Keratinocyte (primary cell): Measurements from ENCODE around the gene CLEC16A. TPM values are rescaled to one million over a fixed set of nuclear protein-coding genes. Genes with fewer than 3 reads are reported as not detected.
"Not testable (repeated sequence)": the region's sequence is repeated elsewhere in the genome, so short reads cannot be mapped to it uniquely, and the experiment has no call there.

ENCODE experiments used
- DNase-seq: peaks from one replicate; pipeline ENCODE4 v3.0.0-alpha.2; 2011; ENCODE audit warnings: low read depth, missing footprints, low spot score
- FAIRE-seq: peaks from 2 replicates; lab custom pipeline; 2011; peaks lifted over from hg19 to GRCh38; lab: Jason Lieb, UNC
- H2AFZ ChIP-seq: 2 replicates; pipeline ENCODE4 v1.6.0; 2012; ENCODE audit warnings: low read length, control low read depth, inconsistent platforms; ENCODE audit not compliant: control insufficient read depth
- H3K27ac ChIP-seq: 2 replicates; pipeline ENCODE4 v1.5.1; 2011; ENCODE audit warnings: low read length; ENCODE audit not compliant: control insufficient read depth, insufficient read depth
- H3K27me3 ChIP-seq: 3 replicates; pipeline ENCODE4 v1.6.0; 2011; ENCODE audit warnings: low read length; ENCODE audit not compliant: control insufficient read depth, insufficient read depth; ENCODE audit errors: extremely low read depth
- H3K36me3 ChIP-seq, 2 experiments: 2 replicates in 1 of 2; 3 replicates in 1 of 2; pipeline ENCODE4 v1.5.1; 2011; ENCODE audit warnings: low read length in 2 of 2, mild to moderate bottlenecking in 1 of 2; ENCODE audit not compliant: control insufficient read depth in 2 of 2, insufficient read depth in 2 of 2; ENCODE audit errors: extremely low read depth in 1 of 2
- H3K4me1 ChIP-seq: 3 replicates; pipeline ENCODE4 v1.5.1; 2011; ENCODE audit warnings: low read length; ENCODE audit not compliant: control insufficient read depth, insufficient read depth; ENCODE audit errors: extremely low read depth
- H3K4me2 ChIP-seq: 3 replicates; pipeline ENCODE4 v1.6.0; 2011; ENCODE audit warnings: low read depth, low read length; ENCODE audit not compliant: control insufficient read depth, insufficient read depth; ENCODE audit errors: extremely low read depth
- H3K4me3 ChIP-seq, 3 experiments: fragments of 200-600 bp in 1 of 3; sonication (generic) in 1 of 3; 2 replicates in 2 of 3; 3 replicates in 1 of 3; pipeline ENCODE4 v1.5.1; 2011 to 2016; ENCODE audit warnings: low read length in 3 of 3, mild to moderate bottlenecking in 3 of 3, control low read depth in 2 of 3, inconsistent platforms in 1 of 3, low read depth in 1 of 3, mixed read lengths in 1 of 3, mixed run types in 1 of 3, moderate library complexity in 1 of 3; ENCODE audit not compliant: control insufficient read depth in 2 of 3, insufficient read depth in 2 of 3; ENCODE audit errors: extremely low read depth in 1 of 3
- H3K79me2 ChIP-seq: 2 replicates; pipeline ENCODE4 v1.6.0; 2012; ENCODE audit warnings: low read length; ENCODE audit not compliant: control insufficient read depth, insufficient read depth
- H3K9ac ChIP-seq: 3 replicates; pipeline ENCODE4 v1.6.0; 2011; ENCODE audit warnings: low read length; ENCODE audit not compliant: control insufficient read depth, insufficient read depth; ENCODE audit errors: extremely low read depth
- H3K9me1 ChIP-seq: 3 replicates; pipeline ENCODE4 v1.6.0; 2011; ENCODE audit warnings: low read length; ENCODE audit not compliant: control insufficient read depth, insufficient read depth; ENCODE audit errors: extremely low read depth
- H3K9me3 ChIP-seq: 2 replicates; pipeline ENCODE4 v1.5.1; 2012; ENCODE audit warnings: low read depth, low read length; ENCODE audit not compliant: control insufficient read depth
- H4K20me1 ChIP-seq: 3 replicates; pipeline ENCODE4 v1.6.0; 2011; ENCODE audit warnings: low read length; ENCODE audit not compliant: control insufficient read depth, insufficient read depth; ENCODE audit errors: extremely low read depth
- CTCF ChIP-seq, 3 experiments: IDR thresholded peaks in 1 of 3; conservative IDR thresholded peaks in 1 of 3; optimal IDR thresholded peaks in 1 of 3; 2 replicates in 2 of 3; 3 replicates in 1 of 3; pipeline versions ENCODE3 to v1.5.1; 2011; ENCODE audit warnings: low read length in 3 of 3, mild to moderate bottlenecking in 3 of 3, moderate library complexity in 2 of 3, control low read depth in 1 of 3, inconsistent platforms in 1 of 3; ENCODE audit not compliant: insufficient read depth in 2 of 3; ENCODE audit errors: extremely low read depth in 1 of 3
- EZH2 ChIP-seq: IDR thresholded peaks from one replicate; pipeline ENCODE4 v1.6.1; 2012; ENCODE audit warnings: inconsistent platforms, mild to moderate bottlenecking, low read length, moderate library complexity
- dilution Hi-C: fragments of 300-500 bp; cut with MboI; formaldehyde crosslinking; loops from one replicate; pipeline ENCODE4 v1.7.0; 2020; ENCODE audit warnings: low sequenced_read_pairs; ENCODE audit not compliant: extremely low pct_ligation_motif_present
- polyA plus RNA-seq, 5 experiments: library from polyadenylated mRNA; depleted of rRNA in 3 of 5; stranded (reverse) in 3 of 5; stranded (forward) in 1 of 5; unstranded in 1 of 5; fragments of >200 nt; gene quantifications; 1 replicate in 1 of 5; 2 replicates in 3 of 5; 3 replicates in 1 of 5; pipeline versions ENCODE4 v1.2.1 to v1.2.3, GENCODE V29; 2011 to 2012; ENCODE audit warnings: missing spikeins in 2 of 5, low read depth in 1 of 5, low replicate concordance in 1 of 5

Gene CLEC16A
- polyA plus RNA-seq, 1 donor (not counting 4 experiments of a cell fraction or from before 2014, with no cell fraction given): 9.5 TPM

GRCh38 chr16:11101695-11102522 lies 157.5 kb downstream of the CLEC16A start:
- H3K9me3 ChIP-seq: no peaks in the 10 kb centered on the region
- no peak overlapping the region for H3K4me3 ChIP-seq
- H3K4me2 ChIP-seq: no peak overlapping the region
- TF ChIP-seq CTCF (optimal IDR thresholded peaks at IDR 0.05 in 1 of 3, IDR thresholded peaks at IDR 0.05 in 1 of 3, conservative IDR thresholded peaks at IDR 0.05 in 1 of 3; ENCODE audit: extremely low read depth in 1 of 3, insufficient read depth in 2 of 3, low read length in 3 of 3) (no peak), EZH2 (no peak)
- H3K36me3 ChIP-seq: peaks cover 0 to 1% of the 10 kb centered on the region in 2 experiments
- DNase-seq: no peak
- no peak overlapping the region for H3K9ac ChIP-seq
- no peaks in the 10 kb centered on the region for H3K27me3 ChIP-seq
- dilution Hi-C loops: no loop called here
- no peak overlapping the region for H3K27ac ChIP-seq
- peaks cover 19% of the 10 kb centered on the region for H3K4me1 ChIP-seq
- H3K9me1 ChIP-seq: no peaks in the 10 kb centered on the region
- no peak overlapping the region for H2AFZ ChIP-seq
- no peaks in the 10 kb centered on the region for H4K20me1 ChIP-seq
- FAIRE-seq: no peak
- no peaks in the 10 kb centered on the region for H3K79me2 ChIP-seq

GRCh38 chr16:11102523-11102898 lies 158.1 kb downstream of the CLEC16A start:
- Histone ChIP-seq H3K9me3 (no peaks in the 10 kb centered on the region), H4K20me1 (no peaks in the 10 kb centered on the region), H3K4me1 (peaks cover 19% of the 10 kb centered on the region), H2AFZ (no peak overlapping the region), H3K9me1 (no peaks in the 10 kb centered on the region), H3K4me3 (no peak overlapping the region), H3K79me2 (no peaks in the 10 kb centered on the region), H3K4me2 (no peak overlapping the region), H3K27me3 (no peaks in the 10 kb centered on the region), H3K27ac (no peak overlapping the region), H3K36me3 (peaks cover 0 to 1% of the 10 kb centered on the region in 2 experiments), H3K9ac (no peak overlapping the region)
- FAIRE-seq (no peak), DNase-seq (no peak)
- TF ChIP-seq CTCF (optimal IDR thresholded peaks at IDR 0.05 in 1 of 3, IDR thresholded peaks at IDR 0.05 in 1 of 3, conservative IDR thresholded peaks at IDR 0.05 in 1 of 3; ENCODE audit: extremely low read depth in 1 of 3, insufficient read depth in 2 of 3, low read length in 3 of 3) (no peak), EZH2 (no peak)
- dilution Hi-C loops: no loop called here

GRCh38 chr16:11103301-11103700 lies 158.9 kb downstream of the CLEC16A start:
- dilution Hi-C loops, H3K36me3 ChIP-seq, FAIRE-seq, H4K20me1 ChIP-seq, H3K9ac ChIP-seq, DNase-seq, H3K9me1 ChIP-seq, H3K27me3 ChIP-seq, H3K9me3 ChIP-seq, H3K27ac ChIP-seq, H3K79me2 ChIP-seq, H3K4me2 ChIP-seq, H2AFZ ChIP-seq, H3K4me3 ChIP-seq: not testable (repeated sequence)
- peaks cover 19% of the 10 kb centered on the region for H3K4me1 ChIP-seq
